ENCODE results near the gene TKFC.

The TKFC gene

GRCh38 chr11:61354208-61354607 is 21.2 kb downstream of the TKFC start:
- no peak for TF ChIP-seq CTCF (IDR thresholded peaks at IDR 0.05; ENCODE audit: insufficient read depth, low read length, poor library complexity, severe bottlenecking)
- no peak for DNase-seq (ENCODE audit: extremely low read depth, insufficient read length)
- Histone ChIP-seq H3K4me3 (replicated peaks; ENCODE audit: low read depth, low read length) (no peak overlapping the region), H3K27me3 (replicated peaks; ENCODE audit: control insufficient read depth, insufficient read depth, low read length) (no peaks in the 10 kb centered on the region), H3K36me3 (ENCODE audit: control insufficient read depth, insufficient read depth, low read length) (peaks cover 35% of the 10 kb centered on the region)

DNA sequence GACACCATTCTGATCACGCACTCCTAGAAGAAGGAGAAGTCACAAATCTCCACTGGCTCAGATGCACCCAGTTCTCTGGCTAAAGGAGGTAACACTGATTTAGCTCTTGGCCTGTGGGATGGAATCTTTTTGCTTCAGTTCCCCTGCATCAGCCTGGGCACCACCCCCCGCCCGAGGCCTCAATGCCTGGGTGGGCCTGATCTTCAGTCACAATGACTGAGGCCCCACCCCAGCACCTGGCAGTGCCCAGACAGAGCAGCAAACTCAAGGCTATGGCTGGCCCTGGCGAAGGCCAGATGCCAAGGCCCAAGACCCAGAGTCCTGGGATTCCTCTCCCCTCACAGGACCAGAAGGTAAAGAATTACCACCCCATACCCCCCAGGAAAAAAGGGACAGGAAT is 23.7 kb downstream of the TKFC start:
- Histone ChIP-seq H3K4me3 (replicated peaks; ENCODE audit: low read depth, low read length) (peak overlapping the region; percentile 4; the same call in 1 of the 2 replicates), H3K36me3 (ENCODE audit: control insufficient read depth, insufficient read depth, low read length) (peaks cover 18% of the 10 kb centered on the region), H3K27me3 (replicated peaks; ENCODE audit: control insufficient read depth, insufficient read depth, low read length) (no peaks in the 10 kb centered on the region)
- no peak for TF ChIP-seq CTCF (IDR thresholded peaks at IDR 0.05; ENCODE audit: insufficient read depth, low read length, poor library complexity, severe bottlenecking)
- no peak for DNase-seq (ENCODE audit: extremely low read depth, insufficient read length)

DNA sequence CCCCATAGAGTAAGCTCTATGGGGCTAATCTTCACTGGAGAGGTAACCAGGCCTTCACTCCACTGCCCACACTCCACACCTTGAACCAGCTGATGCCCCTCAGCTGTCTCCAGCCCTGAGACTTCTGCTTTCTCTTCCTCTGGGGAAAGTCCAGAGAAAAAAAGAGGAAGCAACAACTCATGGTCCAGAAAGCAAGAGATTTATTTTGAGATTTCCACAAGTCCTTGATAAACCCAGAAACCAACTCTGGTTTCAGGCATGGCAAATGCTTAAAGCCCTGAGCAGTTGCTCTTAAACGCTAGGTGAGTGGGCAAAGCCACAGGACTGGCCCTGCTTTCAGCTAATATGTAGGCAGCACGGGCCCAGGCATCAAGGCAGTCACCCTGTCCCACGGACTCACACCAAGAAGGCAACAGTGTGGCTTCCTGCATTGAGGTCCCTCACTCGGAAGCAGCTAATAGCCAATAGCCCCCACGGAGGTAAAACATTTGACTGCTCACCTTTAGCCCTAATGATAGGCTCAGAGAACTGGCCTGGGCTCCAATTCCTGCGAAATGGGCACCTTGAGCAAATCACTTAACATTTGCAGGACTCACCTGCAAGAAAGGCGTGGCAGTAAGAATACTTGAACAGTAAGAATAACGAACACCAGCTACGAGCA is 24.3 kb downstream of the TKFC start:
- Histone ChIP-seq H3K4me3 (replicated peaks; ENCODE audit: low read depth, low read length) (peak overlapping the region; percentile 6; the same call in 1 of the 2 replicates), H3K36me3 (ENCODE audit: control insufficient read depth, insufficient read depth, low read length) (peaks cover 14% of the 10 kb centered on the region), H3K27me3 (replicated peaks; ENCODE audit: control insufficient read depth, insufficient read depth, low read length) (no peaks in the 10 kb centered on the region)
- DNase-seq (ENCODE audit: extremely low read depth, insufficient read length) = peak; percentile 74
- no peak for TF ChIP-seq CTCF (IDR thresholded peaks at IDR 0.05; ENCODE audit: insufficient read depth, low read length, poor library complexity, severe bottlenecking)

DNA sequence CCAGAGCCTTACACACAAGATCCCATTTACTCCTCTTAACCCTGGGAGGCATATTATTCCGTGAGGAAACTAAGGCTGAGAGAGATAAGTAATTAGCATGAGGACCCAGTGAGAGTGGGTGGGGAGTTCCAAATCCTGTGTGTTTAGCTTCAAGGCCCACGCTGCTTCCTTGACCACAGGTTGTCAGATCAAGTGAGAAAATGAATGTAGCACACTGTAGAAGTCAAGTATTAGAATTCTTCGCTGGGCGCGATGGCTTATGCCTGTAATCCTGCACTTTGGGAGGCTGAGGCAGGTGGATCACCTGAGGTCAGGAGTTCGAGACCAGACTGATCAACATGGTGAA is 24.8 kb downstream of the TKFC start:
- H3K4me3 ChIP-seq (replicated peaks; ENCODE audit: low read depth, low read length) = peak overlapping the region; percentile 6
- H3K27me3 ChIP-seq (replicated peaks; ENCODE audit: control insufficient read depth, insufficient read depth, low read length) = no peaks in the 10 kb centered on the region
- no peak for DNase-seq (ENCODE audit: extremely low read depth, insufficient read length)
- no peak for TF ChIP-seq CTCF (IDR thresholded peaks at IDR 0.05; ENCODE audit: insufficient read depth, low read length, poor library complexity, severe bottlenecking)
- peaks cover 12% of the 10 kb centered on the region for H3K36me3 ChIP-seq (ENCODE audit: control insufficient read depth, insufficient read depth, low read length)

GRCh38 chr11:61358566-61358965 is 25.5 kb downstream of the TKFC start:
- no peak for TF ChIP-seq CTCF (IDR thresholded peaks at IDR 0.05; ENCODE audit: insufficient read depth, low read length, poor library complexity, severe bottlenecking)
- Histone ChIP-seq H3K27me3 (replicated peaks; ENCODE audit: control insufficient read depth, insufficient read depth, low read length) (no peaks in the 10 kb centered on the region), H3K36me3 (ENCODE audit: control insufficient read depth, insufficient read depth, low read length) (peaks cover 5% of the 10 kb centered on the region), H3K4me3 (replicated peaks; ENCODE audit: low read depth, low read length) (peak overlapping the region; percentile 23; the same call in 1 of the 2 replicates)
- no peak for DNase-seq (ENCODE audit: extremely low read depth, insufficient read length)

DNA sequence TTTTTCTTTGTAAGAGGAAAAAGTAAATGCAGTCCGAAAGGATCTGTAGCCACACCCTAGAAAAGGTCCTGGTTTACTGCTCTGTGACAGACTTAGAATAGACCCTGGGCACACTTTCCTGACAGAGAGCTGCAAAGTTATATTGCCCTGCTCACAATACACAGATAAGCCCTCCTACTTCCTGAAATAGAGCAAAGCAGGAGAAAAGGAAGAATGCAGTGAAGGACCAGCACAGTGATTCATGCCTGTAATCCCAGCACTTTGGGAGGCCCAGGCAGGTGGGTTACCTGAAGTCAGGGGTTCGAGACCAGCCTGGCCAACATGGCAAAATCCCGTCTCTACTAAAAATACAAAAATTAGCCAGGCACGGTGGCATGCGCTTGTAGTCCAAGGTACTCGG is 26.5 kb downstream of the TKFC start:
- no peak for DNase-seq (ENCODE audit: extremely low read depth, insufficient read length)
- H3K36me3 ChIP-seq (ENCODE audit: control insufficient read depth, insufficient read depth, low read length) = peaks cover 4% of the 10 kb centered on the region
- no peaks in the 10 kb centered on the region for H3K27me3 ChIP-seq (replicated peaks; ENCODE audit: control insufficient read depth, insufficient read depth, low read length)
- TF ChIP-seq CTCF (IDR thresholded peaks at IDR 0.05; ENCODE audit: insufficient read depth, low read length, poor library complexity, severe bottlenecking) = no peak
- H3K4me3 ChIP-seq (replicated peaks; ENCODE audit: low read depth, low read length) = peak overlapping the region; percentile 77

Data from GM06990 (cell line).